Amniotic stem cell (primary cell): ENCODE measurements around the gene CGREF1.
A peak's percentile ranks its signal among the peaks of the same experiment; 100 is the strongest.

ENCODE experiments used
- DNase-seq: peaks from one replicate; lab custom pipeline; 2025; lab: John Stamatoyannopoulos, UW

Gene CGREF1

DNA sequence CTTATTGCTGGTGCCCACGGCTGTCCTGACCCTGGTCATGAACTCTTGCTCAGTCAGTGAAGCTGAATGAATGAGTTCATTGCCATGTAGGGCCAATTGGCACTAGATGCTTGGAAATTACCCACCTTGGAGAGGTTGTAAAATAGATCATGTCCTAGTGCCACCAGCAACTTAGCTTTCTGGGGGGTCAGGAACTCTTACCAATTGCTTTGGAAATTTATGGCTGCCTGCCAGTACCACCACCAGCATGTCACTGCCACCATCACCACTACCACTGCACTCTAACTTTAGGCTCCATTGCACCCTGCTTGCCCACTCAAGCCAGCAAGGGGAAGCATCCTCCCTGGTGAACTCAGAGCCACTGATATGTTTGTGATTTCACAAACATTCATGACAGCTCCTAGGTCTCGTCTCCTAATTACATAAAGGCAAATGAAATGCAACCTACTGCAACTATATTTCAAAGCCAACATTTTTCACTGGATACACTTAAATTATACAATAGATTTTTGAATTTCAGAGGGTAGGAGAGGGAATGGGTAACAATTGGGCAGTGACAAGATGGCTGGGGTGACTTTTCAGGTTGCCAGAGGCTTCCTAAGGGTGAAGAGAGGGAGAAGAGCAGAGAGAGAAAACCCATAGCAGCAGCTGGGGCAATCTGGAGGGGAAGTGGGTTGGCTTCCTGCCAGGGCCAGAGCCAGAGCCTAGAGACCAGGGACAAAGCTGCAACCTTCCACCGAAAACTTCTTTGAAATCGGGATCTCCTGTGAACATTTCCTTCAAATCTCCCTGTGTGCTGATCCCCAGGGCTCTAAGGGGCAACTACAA lies 44.0 kb downstream of the CGREF1 start:
- DNase-seq = no peak

DNA sequence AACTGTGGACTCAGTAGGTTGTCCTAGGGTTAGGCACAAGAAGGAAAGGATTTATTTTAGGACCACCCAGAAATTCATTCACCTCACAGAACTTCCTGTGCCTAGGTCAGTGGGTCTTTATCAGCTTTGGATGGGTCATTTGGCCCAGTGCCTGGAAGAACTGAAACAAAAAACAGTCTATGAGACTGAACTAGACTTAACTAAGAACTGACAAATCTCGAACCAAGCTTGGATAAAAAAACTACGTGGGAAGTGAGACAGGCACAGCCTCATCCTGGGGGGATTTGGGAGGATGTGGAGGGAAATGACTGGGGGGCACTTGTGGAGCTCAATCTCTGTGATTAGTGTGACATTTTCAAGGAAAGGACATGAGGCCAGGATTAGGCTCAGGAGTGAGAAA lies 45.1 kb downstream of the CGREF1 start:
- DNase-seq = no peak

DNA sequence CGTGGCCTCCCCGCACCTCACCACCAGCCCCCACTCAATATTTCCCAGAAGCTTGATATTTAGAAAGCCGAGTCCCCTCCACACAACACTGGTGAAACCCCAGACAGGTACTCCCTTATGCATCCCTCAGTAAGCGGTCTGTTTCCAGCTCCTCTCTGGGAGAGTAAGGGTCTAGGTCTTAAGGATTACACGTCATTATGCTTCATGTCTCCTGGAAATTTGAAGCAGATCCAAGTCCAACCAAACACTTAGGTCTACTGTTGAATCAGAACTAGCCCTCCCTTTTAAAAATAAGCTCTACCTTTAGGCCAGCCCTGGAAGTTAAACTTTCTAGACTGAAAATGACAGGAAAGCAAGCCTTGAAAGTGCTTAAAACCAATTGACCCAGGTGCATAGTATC lies 46.0 kb downstream of the CGREF1 start:
- DNase-seq = no peak

DNA sequence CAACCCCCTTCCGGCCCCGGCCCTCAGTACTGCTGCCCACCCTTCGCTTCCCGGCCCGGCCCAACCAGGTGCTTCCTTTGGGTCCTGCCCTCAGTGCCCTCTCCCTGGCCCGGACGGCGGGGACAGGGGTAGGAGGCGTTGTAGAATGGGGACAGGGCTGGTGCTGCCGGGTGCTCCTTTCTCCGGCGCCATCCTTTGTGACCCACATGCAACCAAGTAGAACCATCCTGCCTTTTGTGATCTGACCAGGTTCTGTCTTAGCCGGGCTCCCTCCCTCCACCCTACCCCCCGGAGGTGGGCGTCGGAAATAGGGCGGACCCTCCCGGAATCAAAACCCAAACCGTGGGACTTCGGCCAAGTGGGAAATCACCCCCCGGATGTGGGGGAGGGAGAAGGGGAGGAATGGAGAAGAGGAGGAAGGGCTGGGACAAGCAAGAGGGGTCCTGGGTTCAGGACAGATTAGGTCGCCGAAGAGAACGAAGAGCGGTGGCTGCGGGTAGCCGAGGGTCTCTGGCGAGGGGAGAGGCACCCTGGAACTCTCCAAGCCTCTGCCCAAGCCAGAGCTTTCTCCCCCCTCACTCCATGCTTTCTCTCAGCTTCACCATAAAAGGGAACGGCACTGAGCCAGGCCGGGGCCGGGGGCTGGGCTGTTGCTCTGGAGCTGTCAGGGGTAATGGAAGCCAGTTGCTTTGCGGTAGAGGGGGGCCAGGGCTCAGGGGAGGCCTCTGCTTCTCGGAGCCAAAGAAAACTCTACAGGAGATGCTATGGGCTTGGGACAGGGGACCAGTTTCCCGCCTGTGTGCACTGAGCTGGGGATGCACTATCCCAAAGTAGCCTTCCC lies 46.7 kb downstream of the CGREF1 start:
- DNase-seq = no peak

DNA sequence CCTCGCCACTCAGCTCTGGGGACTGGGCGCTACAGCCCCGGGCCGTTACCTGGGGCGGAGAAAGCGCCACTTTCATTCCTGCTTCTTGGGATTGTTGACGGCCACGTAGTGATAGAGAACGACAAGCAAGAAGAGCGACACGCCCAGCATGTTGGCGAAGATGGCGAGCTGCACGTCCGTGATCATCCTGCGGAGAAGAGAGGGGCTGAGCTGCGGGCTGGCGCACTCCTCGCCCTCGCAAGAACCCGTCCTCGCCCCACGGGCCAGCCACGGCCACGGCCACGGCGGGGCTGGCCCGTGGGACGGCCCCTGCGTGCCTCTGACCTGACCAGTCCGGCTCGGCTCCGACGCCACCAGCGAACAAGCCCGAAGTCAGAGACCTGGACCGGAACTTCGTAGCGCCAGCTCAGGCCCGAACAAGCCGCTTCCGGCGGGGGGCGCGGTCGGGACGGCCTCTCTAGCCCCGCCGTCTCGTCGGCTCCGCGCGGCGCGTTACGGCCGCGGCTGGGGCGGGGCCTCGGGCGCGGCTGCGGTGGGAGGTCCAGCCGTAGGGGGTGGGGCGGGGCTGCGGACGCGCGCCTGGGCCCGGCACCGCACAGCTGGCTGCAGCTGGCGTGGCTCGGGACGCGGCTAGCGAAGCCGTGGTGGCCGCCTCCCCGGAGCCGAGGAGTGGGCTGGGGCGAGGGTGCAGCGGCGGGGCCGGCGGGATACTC lies 47.5 kb downstream of the CGREF1 start, which contains the start of gene OST4:
TSS of gene OST4 (minus strand) at position 378 of the 713 bp plus-strand sequence.
- DNase-seq = peak; percentile 95

DNA sequence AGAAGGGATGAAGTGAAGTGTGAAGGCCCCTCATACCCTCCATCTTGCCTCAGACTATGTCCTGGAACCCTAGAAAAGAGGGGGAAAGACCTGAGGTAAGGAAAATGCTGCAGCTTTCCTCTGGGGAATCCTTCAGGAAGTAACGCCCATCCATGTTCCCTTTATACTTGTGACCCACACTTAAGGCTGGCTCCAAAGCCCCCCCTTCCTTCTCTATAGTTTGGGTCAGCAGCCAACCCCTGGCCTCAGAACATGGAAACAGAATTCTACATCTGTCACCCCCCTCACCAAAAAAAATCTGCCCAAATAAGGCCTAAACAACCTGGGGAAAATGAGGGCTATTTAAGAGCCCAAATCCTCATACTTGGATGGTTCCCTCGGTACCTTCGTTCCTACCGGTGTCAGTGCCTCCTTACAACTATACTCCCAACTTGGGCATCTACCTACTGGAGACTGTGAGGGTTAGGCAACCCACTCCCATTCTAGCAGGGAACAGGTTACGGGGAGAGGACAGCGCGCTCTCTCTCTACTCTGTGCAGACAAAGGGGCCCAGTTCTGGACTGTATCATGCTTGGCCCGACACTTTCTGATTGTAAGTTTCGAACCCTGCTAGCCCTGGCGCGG lies 48.2 kb downstream of the CGREF1 start:
- no peak for DNase-seq

DNA sequence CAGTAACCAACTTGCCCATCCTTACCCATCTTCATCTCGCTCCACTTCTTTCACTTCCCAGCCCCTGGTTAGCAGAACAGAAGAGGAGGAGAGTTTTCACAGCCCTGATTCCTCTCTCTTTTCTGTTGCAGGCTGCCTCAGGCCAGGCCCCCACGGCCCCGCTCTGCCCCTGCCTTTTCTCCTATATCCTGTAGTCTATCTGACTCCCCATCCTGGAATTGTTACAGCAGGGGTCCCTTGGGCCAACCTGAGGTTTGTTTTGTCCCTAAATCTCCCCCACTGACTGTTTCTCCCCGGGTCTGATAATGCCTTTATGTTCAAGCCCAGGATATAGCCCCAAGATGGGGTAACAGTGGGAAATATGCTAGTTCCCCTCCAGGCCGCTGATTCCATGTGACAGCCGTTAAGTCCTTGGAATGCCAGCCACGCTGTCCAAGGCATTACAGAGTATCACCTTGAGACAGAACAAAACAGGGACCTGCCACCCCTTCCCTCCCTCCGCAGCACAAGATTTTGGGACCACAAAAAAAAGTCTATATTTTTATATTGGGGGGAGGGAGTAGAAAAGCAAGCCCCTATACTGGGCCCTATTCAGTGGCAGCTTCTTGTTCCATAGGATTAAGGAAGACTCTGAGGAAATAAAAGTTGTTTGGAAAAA lies 48.8 kb downstream of the CGREF1 start:
- no peak for DNase-seq

DNA sequence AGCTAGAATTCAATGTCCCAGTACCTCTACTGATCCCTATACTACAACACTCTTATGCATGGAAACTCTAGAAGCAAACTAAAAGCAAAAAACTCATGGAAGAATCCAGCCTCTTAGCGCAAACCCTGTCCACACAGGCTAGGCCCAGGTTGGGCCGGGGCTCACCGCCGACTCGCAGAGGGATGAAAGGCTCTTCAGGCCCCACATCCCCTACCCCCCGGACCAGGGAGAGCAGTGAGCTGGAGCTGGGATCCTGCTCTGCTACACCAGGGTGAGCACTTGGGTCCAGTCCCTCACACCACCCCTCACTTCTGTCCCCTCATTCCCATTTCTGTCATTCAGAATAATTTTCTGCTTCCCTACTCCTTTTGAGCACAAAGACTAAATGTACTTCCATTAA lies 49.5 kb downstream of the CGREF1 start:
- DNase-seq = no peak

DNA sequence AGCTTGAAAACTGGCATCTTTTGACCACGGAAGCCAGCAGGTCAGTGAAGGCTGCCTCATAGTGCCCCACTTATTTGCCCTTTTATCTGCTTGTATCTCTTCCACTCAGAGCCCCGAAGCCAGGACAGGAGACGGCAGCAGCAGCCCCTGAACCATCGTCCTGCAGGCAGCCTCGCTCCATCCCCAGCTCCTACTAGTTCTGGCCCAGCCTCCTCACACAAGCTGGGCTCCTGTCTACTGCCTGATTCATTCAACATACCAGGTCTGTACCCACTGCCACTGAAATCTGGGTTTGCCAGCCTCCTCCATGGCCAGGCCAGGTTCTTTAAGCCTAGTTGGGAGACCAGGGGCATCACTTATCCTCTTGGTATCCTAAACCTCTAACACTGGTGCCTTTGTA lies 51.5 kb downstream of the CGREF1 start:
- no peak for DNase-seq

DNA sequence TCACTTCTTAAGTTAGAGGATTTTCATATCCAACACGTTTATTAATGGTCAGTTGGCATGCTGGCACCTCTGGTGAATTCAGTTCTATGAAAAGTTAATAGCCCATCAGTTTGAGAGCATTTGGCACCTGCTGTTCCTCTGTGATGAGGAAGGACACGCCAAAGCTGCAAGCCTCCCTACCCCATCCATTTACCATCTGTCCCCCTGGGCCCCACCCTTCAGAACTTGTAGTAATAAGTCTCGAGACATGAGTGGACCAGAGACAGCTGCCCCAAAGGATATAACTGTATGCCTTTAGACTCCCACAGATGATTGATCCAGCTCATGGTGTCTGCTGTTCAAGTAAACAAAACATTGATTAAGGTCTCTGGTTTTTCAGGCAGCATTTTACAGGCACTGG lies 53.8 kb downstream of the CGREF1 start:
- no peak for DNase-seq

DNA sequence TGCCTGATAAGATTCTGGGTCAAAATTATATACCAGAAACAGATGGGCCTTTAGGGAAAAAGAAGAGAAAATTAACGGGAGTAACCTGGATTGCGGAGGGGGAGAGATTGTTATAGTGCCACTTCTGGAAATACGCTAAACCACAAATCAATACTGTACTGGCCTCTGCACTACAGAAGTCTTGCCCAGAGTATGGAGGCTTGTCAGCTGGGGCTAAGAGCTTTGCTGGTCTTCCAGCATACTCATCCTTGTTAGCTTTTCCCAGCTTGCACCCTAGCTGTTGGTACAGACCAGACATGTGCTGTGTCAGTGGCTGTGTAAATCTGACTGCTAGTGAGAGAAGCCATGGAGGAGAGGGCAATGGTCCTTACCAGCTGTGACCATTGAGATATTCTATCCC lies 58.6 kb downstream of the CGREF1 start:
- no peak for DNase-seq

DNA sequence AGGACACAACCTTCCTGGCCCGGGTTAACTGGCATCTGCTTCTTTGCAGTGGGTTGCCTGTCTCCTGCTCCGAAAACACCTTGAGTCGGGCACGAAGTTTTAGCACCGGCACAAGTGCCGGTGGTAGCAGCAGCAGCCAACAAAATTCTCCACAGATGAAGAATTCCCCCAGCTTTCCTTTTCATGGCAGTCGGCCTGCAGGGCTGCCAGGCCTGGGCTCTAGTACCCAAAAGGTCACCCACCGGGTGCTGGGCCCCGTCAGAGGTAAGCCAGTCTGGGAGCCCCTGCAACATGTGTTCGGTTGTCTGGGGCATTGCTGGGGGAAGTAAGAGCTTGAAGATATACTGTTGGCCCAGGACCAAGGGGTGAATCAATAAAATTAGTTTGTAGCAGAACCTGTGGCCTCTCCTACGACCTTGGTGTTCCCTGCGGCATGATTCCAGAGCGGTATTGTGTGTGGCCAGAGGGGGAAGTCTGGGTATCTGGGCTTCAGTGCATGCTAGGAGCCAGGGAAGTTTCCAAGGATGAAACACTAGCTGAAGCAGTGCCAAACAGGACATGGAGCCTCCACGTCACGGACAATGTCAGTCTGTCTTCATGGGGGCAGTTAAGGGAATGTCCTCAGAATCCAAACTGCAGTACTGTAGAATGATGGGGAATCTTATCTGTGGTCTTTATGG lies 59.6 kb downstream of the CGREF1 start:
- no peak for DNase-seq

DNA sequence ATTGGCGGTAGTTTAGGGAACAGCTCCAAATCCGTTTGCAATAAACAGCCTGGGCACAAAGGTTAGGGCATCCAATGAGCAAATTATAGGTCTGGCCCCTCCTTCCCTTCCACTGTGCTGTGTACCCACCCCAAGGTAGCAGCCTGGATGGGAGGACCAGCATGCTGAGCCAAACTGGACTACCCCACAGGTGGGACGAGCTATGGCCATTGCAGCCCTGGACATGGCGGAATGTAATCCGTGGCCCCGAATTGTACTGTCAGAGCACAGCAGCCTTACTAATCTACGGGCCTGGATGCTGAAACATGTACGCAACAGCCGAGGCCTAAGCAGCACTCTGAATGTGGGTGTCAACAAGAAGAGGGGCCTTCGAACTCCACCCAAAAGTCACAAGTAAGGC lies 60.7 kb downstream of the CGREF1 start:
- DNase-seq = no peak

DNA sequence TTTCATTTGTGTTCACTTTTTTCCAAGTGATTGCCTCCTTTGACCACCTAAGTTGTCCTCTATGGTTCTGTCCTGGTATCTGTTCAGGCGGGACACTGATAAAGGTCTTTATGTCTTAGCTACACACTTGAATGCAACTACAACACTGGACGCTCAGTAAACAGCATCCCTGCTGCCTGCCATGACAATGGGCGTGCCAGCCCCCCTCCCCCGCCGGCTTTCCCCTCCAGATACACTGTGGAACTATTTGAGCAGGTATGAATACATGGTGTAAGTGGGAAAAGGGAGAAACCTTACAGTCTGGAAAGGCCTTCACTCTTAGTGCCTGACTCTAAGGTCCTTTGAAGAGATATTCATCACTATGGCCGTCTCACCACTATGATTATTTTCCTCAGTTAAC lies 61.7 kb downstream of the CGREF1 start:
- no peak for DNase-seq

DNA sequence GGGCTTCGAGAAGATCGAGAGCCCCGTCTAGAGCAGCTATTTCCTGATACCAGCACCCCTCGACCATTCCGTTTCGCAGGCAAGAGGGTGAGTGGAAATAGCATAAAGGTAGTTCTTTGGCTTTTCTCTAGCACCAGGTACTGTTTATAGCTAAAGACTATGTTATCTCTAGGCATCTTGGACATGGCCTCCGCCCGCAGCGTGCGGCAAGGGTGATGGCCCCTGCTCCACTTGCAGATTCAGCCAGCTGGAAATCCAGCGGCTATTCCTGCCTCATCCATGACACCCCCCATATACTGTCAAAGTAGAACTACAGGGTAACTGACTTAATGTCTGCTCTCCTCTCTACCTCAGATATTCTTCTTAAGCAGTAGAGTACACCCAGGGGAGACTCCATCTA lies 64.2 kb downstream of the CGREF1 start:
- no peak for DNase-seq

DNA sequence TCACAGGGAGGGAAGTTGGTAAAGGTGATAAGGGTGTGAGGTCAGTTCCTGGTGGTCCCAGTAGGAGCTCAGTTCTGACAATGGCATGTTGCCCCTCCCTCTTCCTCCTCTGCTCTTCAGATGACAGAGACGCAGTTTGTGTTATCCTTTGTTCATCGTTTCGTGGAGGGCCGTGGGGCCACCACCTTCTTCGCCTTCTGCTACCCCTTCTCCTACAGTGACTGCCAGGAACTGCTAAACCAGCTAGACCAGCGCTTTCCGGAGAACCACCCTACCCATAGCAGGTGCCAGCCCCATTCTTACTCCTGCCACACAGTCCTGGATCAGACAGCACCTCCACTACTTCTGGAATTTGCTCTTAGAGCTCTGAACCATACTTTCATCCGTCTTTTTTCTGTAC lies 65.2 kb downstream of the CGREF1 start:
- no peak for DNase-seq

DNA sequence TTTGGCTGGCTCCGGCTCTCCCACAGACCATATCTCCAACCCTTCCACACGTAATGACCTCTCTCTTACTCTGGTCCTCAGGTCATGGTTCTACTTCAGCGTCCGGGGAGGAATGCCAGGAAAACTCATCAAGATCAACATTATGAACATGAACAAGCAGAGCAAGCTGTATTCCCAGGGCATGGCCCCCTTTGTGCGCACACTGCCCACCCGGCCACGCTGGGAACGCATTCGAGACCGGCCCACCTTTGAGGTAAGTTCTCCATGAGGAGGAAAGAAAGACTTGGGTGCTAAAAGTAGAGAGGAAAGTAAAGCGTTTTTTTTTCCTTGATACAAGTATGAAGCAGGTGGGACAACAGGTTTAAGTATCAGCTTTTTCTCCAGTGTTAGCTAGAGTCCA lies 65.6 kb downstream of the CGREF1 start:
- no peak for DNase-seq

DNA sequence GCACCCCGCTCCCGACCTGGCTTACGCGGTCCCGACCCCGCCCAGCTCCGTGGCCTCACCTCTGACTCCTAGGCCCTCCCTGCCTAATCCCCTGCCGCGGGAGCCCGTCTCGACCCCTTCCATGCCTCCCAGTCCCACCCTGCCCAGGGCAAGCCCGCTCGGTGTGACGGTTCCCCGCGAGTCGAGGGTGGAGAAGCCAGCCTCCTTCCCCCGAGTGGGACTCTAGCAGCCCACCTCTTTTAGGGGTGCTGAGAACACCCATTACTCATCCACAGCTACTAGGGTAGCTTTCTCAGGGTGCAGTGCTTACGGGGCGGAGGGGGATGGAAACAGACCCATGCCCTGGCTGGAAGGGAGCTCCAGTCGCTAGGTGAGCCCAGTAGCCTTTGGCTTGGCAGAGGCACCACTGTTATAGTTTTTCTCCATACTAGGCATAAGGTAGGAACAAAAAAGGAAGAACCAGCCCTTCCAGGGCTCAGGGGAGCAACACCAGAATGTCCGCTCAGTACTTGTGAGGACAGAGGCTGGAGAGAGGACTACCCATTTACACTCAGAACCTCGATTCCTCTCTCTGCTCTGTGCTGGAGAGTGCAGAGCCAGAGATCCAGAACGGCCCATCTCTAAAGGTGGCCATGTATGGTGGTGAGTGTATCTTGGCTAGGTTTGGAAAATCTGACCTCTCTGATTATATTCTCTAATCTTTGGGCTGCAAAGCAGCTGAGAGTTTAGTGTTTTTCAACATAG lies 66.9 kb downstream of the CGREF1 start:
- DNase-seq = no peak

DNA sequence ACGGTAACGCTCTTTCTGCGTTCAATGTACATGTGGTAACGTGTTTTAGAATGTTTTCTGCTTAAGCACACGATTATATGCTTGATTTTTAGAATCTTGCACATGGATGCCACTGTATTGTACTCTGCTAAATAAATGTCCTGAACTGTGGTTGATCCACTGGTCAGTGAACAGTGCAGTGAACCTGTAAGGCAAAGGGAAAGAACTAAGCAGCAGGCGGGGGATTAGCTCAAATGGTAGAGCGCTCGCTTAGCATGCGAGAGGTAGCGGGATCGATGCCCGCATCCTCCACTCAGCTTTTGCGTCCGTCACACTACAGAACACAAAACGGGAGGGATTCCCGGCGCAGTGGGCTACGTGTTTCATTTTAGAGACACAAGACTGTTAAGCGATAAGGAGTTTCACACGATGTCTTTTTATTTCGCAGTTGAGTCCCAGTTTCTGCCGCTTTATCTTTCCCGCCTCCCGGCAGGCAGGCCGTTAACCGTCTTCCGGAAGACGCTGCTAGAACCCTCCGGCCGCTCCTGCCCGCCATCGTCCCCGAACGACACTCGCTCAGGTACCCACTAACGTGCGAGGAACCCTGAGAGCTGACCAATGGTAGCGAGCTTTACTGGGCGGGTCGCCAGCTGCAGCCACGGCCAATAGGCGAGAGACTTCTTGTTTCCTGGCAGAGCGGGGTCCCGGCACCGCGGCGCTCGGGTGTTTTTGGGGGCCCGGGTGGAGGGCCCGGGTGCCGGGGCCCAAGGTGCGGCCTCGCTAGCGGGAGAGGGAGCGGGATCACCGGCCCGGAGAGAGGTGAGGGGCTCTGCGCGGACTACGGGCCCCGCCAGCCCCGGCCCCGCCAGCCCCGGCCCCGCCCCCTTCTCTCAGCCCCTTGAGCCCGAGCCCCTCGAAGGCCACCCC lies 67.7 kb downstream of the CGREF1 start, which contains the start of gene AGBL5:
TSS of gene AGBL5 (plus strand) at position 673 of the 906 bp plus-strand sequence. CDS start 1,291 bp downstream, outside the sequence.
- peak; percentile 74 for DNase-seq
